GM12875 (cell line): ENCODE results near the gene MMP2.

ENCODE experiments used
- H3K4me3 ChIP-seq: one replicate; pipeline ENCODE4 v1.5.1; 2011; ENCODE audit warnings: low read depth, low read length, control low read depth
- CTCF ChIP-seq: IDR thresholded peaks from 2 replicates; pipeline ENCODE4 v1.5.1; 2011; ENCODE audit warnings: low read depth, mild to moderate bottlenecking, control low read depth, inconsistent platforms, low read length, moderate library complexity, borderline replicate concordance; ENCODE audit not compliant: insufficient read depth

MMP2 gene

DNA sequence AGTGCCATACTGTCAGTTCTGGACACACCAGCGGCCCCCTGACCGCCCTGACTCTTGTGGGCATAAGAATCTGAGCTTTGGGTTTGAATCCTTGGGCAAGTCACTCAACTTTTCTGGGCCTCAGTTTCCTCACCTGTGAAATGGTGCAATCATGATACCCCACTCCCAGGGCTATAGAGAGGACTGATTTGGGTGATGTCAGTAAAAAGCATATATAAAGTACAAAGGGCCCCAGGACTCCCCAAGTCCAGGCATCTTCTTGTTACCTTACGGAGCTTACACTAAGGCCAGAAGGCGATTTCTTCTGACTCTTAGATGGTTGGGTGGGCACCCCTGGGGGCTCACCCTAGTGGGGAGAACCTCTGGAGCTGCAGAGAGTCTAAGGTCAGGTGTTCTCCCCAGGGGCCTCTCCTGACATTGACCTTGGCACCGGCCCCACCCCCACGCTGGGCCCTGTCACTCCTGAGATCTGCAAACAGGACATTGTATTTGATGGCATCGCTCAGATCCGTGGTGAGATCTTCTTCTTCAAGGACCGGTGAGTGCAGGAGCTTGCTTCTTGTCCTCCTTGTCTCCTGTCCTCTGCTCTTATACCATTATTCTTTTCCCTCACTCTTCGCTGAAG is 13.9 kb downstream of the MMP2 start:
- no peak for TF ChIP-seq CTCF
- no peak overlapping the region for H3K4me3 ChIP-seq

DNA sequence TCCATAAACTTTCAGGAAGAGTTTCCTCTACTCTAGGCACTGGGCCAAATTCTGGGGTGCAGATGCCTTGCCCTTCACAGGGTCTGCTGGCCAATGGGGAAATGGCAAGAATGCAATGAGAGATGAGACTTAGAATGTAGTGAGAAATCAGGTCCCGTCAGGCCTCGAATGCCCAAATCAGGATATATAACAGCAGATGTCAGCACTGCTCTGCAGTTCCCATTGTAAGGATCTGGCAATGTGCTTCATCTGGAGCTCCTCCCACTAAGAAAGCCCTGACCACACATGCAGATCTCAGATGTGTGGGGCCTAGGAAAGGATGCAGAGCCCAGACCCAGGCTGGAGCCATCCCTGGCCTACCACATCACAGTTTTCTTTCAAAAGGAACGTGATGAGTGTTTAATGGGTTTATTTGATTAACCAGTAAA is 16.0 kb downstream of the MMP2 start:
- TF ChIP-seq CTCF = no peak

GRCh38 chr16:55495616-55496289 is 16.8 kb downstream of the MMP2 start:
- H3K4me3 ChIP-seq = no peak overlapping the region
- no peak for TF ChIP-seq CTCF

More for the DNA sequence above, 16.0 kb downstream of the MMP2 start:
- no peak overlapping the region for H3K4me3 ChIP-seq

DNA sequence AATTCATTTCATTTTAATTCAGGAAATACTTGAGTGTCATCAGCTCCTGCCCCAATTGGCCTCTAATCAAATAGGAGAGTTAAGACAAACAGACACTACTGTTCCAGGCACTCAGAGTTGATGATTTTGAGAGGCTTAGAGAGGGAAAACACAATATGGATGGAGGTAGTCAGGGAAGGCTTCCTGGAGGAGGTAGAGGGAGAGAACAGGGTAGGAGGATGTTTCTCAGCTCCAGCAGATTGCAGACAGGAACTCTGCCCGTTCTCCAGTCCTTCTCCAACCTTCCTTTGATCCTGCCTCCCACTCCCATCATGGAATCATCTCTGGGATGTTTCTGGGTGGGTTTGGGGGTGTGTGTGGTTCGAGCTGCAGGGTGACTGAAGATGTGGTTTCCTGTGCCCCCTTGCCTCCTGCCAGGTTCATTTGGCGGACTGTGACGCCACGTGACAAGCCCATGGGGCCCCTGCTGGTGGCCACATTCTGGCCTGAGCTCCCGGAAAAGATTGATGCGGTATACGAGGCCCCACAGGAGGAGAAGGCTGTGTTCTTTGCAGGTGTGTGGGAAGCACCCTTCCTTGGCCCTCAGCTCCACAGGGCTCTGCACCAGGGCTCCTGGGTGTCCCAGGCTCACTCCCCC is 17.6 kb downstream of the MMP2 start:
- TF ChIP-seq CTCF = no peak

GRCh38 chr16:55497558-55497957 is 18.6 kb downstream of the MMP2 start:
- TF ChIP-seq CTCF = no peak
- H3K4me3 ChIP-seq = no peak overlapping the region

More for the DNA sequence above, 17.6 kb downstream of the MMP2 start:
- no peak overlapping the region for H3K4me3 ChIP-seq

GRCh38 chr16:55498101-55498500 is 19.1 kb downstream of the MMP2 start:
- TF ChIP-seq CTCF = no peak
- H3K4me3 ChIP-seq = no peak overlapping the region

- TF ChIP-seq CTCF = no peak
- H3K4me3 ChIP-seq = no peak overlapping the region
Measured at GRCh38 chr16:55499281-55499680, 20.3 kb downstream of the MMP2 start.
